Neuronal stem cell (in vitro differentiated cells): Measurements from ENCODE around the gene TNFRSF4.
A peak's percentile ranks its signal among the peaks of the same experiment; 100 is the strongest.

Experiments
- DNase-seq: peaks from one replicate; pipeline ENCODE4 v3.0.0-alpha.2; 2013; ENCODE audit warnings: low spot score
- H2AFZ ChIP-seq: one replicate; pipeline ENCODE4 v1.6.1; 2013; ENCODE audit warnings: mild to moderate bottlenecking, low read length, inconsistent platforms
- H2AK5ac ChIP-seq: 2 replicates; pipeline ENCODE4 v1.6.1; 2013; ENCODE audit warnings: low read depth, mild to moderate bottlenecking, inconsistent platforms, low read length, moderate library complexity, mixed read lengths
- H2BK120ac ChIP-seq: 2 replicates; pipeline ENCODE4 v1.6.1; 2013; ENCODE audit warnings: low read depth, mild to moderate bottlenecking, inconsistent platforms, low read length, moderate library complexity, mixed read lengths
- H2BK12ac ChIP-seq: one replicate; pipeline ENCODE4 v1.6.1; 2013; ENCODE audit warnings: low read length, inconsistent platforms
- H2BK15ac ChIP-seq: 2 replicates; pipeline ENCODE4 v1.6.1; 2013; ENCODE audit warnings: mild to moderate bottlenecking, low read length, inconsistent platforms, mixed read lengths
- H2BK5ac ChIP-seq: one replicate; pipeline ENCODE4 v1.6.1; 2013; ENCODE audit warnings: inconsistent platforms, mild to moderate bottlenecking, low read length, moderate library complexity
- H3K14ac ChIP-seq: one replicate; pipeline ENCODE4 v1.6.1; 2013; ENCODE audit warnings: low read length, inconsistent platforms
- H3K18ac ChIP-seq: 2 replicates; pipeline ENCODE4 v1.6.1; 2013; ENCODE audit warnings: low read length, inconsistent platforms
- H3K23ac ChIP-seq: 2 replicates; pipeline ENCODE4 v1.6.1; 2013; ENCODE audit warnings: low read depth, mild to moderate bottlenecking, mixed read lengths, low read length, inconsistent platforms; ENCODE audit not compliant: poor library complexity
- H3K27ac ChIP-seq: replicated peaks from 3 replicates; pipeline ENCODE4 v1.5.1; 2013; ENCODE audit warnings: low read length, inconsistent platforms
- H3K27me3 ChIP-seq, 3 experiments: 2 replicates each; pipeline ENCODE4 v1.6.1; 2013; ENCODE audit warnings: low read length in 3 of 3, mild to moderate bottlenecking in 2 of 3, inconsistent platforms in 1 of 3, low read depth in 1 of 3, mixed read lengths in 1 of 3, moderate library complexity in 1 of 3; ENCODE audit not compliant: control insufficient read depth in 3 of 3, insufficient read depth in 3 of 3
- H3K36me3 ChIP-seq, 2 donors: replicated peaks in 1 of 2; 2 replicates each; pipeline ENCODE4 v1.6.1; 2013; ENCODE audit warnings: low read length in 2 of 2; ENCODE audit not compliant: control insufficient read depth in 2 of 2, insufficient read depth in 2 of 2
- H3K4ac ChIP-seq: 2 replicates; pipeline ENCODE4 v1.6.1; 2013; ENCODE audit warnings: inconsistent platforms, mild to moderate bottlenecking, low read length, moderate library complexity
- H3K4me1 ChIP-seq, 2 donors: 1 replicate in 1 of 2; 2 replicates in 1 of 2; pipeline ENCODE4 v1.6.1; 2013; ENCODE audit warnings: low read length in 2 of 2, low read depth in 1 of 2; ENCODE audit not compliant: control insufficient read depth in 2 of 2, insufficient read depth in 1 of 2
- H3K4me2 ChIP-seq: one replicate; pipeline ENCODE4 v1.6.1; 2013; ENCODE audit warnings: mild to moderate bottlenecking, low read length, inconsistent platforms; ENCODE audit not compliant: insufficient read depth, poor library complexity, severe bottlenecking
- H3K4me3 ChIP-seq, 2 donors: 2 replicates each; pipeline ENCODE4 v1.5.1; 2013; ENCODE audit warnings: low read length in 2 of 2, mild to moderate bottlenecking in 2 of 2, inconsistent platforms in 1 of 2, moderate library complexity in 1 of 2
- H3K79me1 ChIP-seq: one replicate; pipeline ENCODE4 v1.6.1; 2013; ENCODE audit warnings: low read depth, mild to moderate bottlenecking, inconsistent platforms, low read length, moderate library complexity
- H3K9ac ChIP-seq: one replicate; pipeline ENCODE4 v1.6.1; 2013; ENCODE audit warnings: mild to moderate bottlenecking, low read depth, low read length, inconsistent platforms; ENCODE audit not compliant: poor library complexity
- H3K9me3 ChIP-seq, 2 donors: replicated peaks in 1 of 2; 2 replicates each; pipeline versions ENCODE3 to v1.6.1; 2013; ENCODE audit warnings: low read length in 2 of 2, mild to moderate bottlenecking in 2 of 2, inconsistent platforms in 1 of 2, low read depth in 1 of 2, mixed read lengths in 1 of 2, moderate library complexity in 1 of 2; ENCODE audit not compliant: control insufficient read depth in 2 of 2, insufficient read depth in 1 of 2
- H4K8ac ChIP-seq: one replicate; pipeline ENCODE4 v1.6.1; 2013; ENCODE audit warnings: low read depth, mild to moderate bottlenecking, inconsistent platforms, low read length, moderate library complexity
- H4K91ac ChIP-seq: one replicate; pipeline ENCODE4 v1.6.1; 2013; ENCODE audit warnings: low read length, low read depth, mild to moderate bottlenecking, inconsistent platforms; ENCODE audit not compliant: poor library complexity
- WGBS, 2 donors: extraction: QIAGEN DNeasy Blood & Tissue Kit; methylation state at CpG; one replicate each; pipeline ENCODE4 v1.1.7; 2013; ENCODE audit warnings: missing lambda C conversion rate in 2 of 2, mixed read lengths in 1 of 2; ENCODE audit not compliant: insufficient read length in 2 of 2, insufficient replicate concordance in 1 of 2; ENCODE audit errors: extremely low coverage in 2 of 2; 5-methylcytosine and 5-hydroxymethylcytosine counted together

TNFRSF4 gene

GRCh38 chr1:1239227-1239613 lies 25.3 kb upstream of the TNFRSF4 start:
- peak overlapping the region; percentile 30 for H4K91ac ChIP-seq
- peak overlapping the region; percentile 90 for H2AK5ac ChIP-seq
- H3K14ac ChIP-seq: no peak overlapping the region
- peaks cover 0 to 4% (median 0%) of the 10 kb centered on the region in 3 experiments for H3K27me3 ChIP-seq
- H2BK5ac ChIP-seq: peak overlapping the region; percentile 70
- H3K4me2 ChIP-seq: no peak overlapping the region
- H3K9ac ChIP-seq: peak overlapping the region; percentile 77
- no peaks in the 10 kb centered on the region for H3K9me3 ChIP-seq
- peaks cover 4% of the 10 kb centered on the region for H3K79me1 ChIP-seq
- peak overlapping the region; percentile 37 for H3K4ac ChIP-seq
- peak overlapping the region; percentile 84 for H2BK12ac ChIP-seq
- H4K8ac ChIP-seq: no peak overlapping the region
- peaks cover 4 to 8% of the 10 kb centered on the region in 2 donors for H3K36me3 ChIP-seq
- peaks cover 10 to 38% of the 10 kb centered on the region in 2 donors for H3K4me1 ChIP-seq
- peak overlapping the region; percentile 58 for H2BK15ac ChIP-seq
- no peak overlapping the region for H3K27ac ChIP-seq
- peak overlapping the region; percentile 85 for H3K18ac ChIP-seq
- no CpG with 5 or more reads among the region's 15 CpGs for WGBS, 2 donors
- H2BK120ac ChIP-seq: no peak overlapping the region
- DNase-seq: no peak
- peak overlapping the region; percentile 80 for H3K23ac ChIP-seq
- no peak overlapping the region for H3K4me3 ChIP-seq
- H2AFZ ChIP-seq: no peak overlapping the region

DNA sequence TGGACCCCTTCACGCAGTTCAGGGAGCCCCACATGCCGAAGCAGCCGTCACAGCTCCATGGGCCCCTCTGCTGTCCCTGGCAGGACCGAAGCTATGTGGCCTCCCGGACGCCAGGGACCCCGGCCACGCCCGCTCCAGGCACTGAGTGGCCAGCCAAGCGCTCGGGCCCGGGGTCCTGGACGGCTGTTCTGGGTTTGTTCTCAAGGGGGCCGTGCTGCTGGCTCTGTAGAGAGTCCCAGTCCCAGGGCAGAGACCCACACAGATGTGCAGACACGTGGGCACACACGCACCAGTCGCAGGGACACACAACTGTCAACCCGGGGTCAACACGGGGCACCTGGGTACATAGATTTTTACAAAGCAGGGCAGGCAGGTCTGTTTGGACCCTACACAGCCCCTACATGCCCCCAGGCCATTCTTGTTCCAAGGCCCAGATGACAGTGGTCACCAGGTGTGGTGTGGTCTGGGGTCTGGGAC lies 24.8 kb upstream of the TNFRSF4 start:
- H3K9me3 ChIP-seq: no peaks in the 10 kb centered on the region
- peak overlapping the region; percentile 1 for H2BK120ac ChIP-seq

DNA sequence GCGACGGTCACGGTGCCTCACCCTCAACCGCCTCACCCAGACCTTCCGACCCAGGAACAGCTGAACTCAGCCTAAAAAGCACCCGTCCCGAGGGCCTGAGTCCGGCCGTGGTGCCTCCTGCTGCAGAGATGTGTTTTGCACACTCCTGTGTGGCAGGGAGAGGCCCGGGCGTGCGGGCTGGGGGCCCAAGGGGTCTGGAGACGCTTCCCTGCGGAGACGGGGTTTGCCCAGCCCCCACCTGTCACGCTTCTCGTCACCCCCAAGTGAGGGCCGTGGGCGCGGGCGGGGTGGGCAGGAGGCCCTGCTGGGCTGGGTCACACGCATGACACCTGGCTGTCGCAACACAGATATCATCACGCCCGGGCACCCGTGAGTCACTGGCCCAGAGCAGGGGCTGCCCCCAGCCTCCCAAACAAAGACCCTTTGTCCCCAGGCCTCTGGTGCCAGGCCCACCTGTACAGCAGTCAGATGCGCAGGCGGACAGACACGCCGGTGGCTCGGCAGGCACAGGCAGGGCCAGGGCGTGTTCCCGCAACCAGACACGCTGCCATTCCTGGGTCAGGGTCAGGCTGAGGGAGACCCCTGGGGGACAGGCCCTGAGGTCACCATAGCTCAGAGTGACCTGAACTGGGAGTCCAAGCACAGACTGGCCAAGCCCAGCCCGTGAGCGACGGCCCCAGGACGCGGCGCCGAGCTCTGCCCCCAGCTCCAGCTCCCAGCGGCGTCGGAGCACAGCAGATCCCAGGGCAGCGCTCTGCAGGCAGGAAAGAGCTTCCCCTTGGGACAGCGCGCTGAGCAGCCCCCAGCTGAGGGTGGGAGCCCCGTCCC lies 24.1 kb upstream of the TNFRSF4 start:
- peaks cover 5% of the 10 kb centered on the region for H3K79me1 ChIP-seq
- no peak overlapping the region for H2AFZ ChIP-seq
- no peak for DNase-seq
- H3K27me3 ChIP-seq: peaks cover 0 to 4% (median 0%) of the 10 kb centered on the region in 3 experiments
- H3K9ac ChIP-seq: peak overlapping the region; percentile 77
- no peak overlapping the region for H2BK15ac ChIP-seq
- H3K23ac ChIP-seq: peak overlapping the region; percentile 87
- peak overlapping the region; percentile 48 for H2BK5ac ChIP-seq
- peaks cover 0 to 5% of the 10 kb centered on the region in 2 donors for H3K9me3 ChIP-seq
- WGBS, 2 donors: no CpG with 5 or more reads among the region's 48 CpGs
- peak overlapping the region; percentile 72 for H4K91ac ChIP-seq
- H2AK5ac ChIP-seq: peak overlapping the region; percentile 90
- peak overlapping the region; percentile 24 for H3K4me2 ChIP-seq
- H3K18ac ChIP-seq: peak overlapping the region; percentile 85
- H3K27ac ChIP-seq: no peak overlapping the region
- peak overlapping the region; percentile 56 for H3K14ac ChIP-seq
- peaks cover 10 to 35% of the 10 kb centered on the region in 2 donors for H3K4me1 ChIP-seq
- H3K4ac ChIP-seq: no peak overlapping the region
- H3K36me3 ChIP-seq: peaks cover 9 to 19% of the 10 kb centered on the region in 2 donors
- H2BK120ac ChIP-seq: peak overlapping the region; percentile 1
- H4K8ac ChIP-seq: no peak overlapping the region
- peak overlapping the region; percentile 90 for H2BK12ac ChIP-seq
- no peak overlapping the region for H3K4me3 ChIP-seq

More for the DNA sequence above, 24.8 kb upstream of the TNFRSF4 start:
- Histone ChIP-seq H2AFZ (no peak overlapping the region), H3K14ac (peak overlapping the region; percentile 71), H4K8ac (no peak overlapping the region), H3K4me1 (peaks cover 10 to 34% of the 10 kb centered on the region in 2 donors), H4K91ac (no peak overlapping the region), H3K18ac (peak overlapping the region; percentile 85), H2BK15ac (peak overlapping the region; percentile 58), H3K23ac (peak overlapping the region; percentile 87), H3K36me3 (peaks cover 4 to 13% of the 10 kb centered on the region in 2 donors), H2BK5ac (peak overlapping the region; percentile 48), H2AK5ac (peak overlapping the region; percentile 90), H3K79me1 (peaks cover 4% of the 10 kb centered on the region), H2BK12ac (peak overlapping the region; percentile 58), H3K27me3 (peaks cover 0 to 4% (median 0%) of the 10 kb centered on the region in 3 experiments), H3K9ac (no peak overlapping the region), H3K4me2 (no peak overlapping the region), H3K4ac (no peak overlapping the region), H3K4me3 (no peak overlapping the region), H3K27ac (no peak overlapping the region)
- DNase-seq: no peak
- no CpG with 5 or more reads among the region's 19 CpGs for WGBS, 2 donors
